GM11168 (cell line): ENCODE results near the gene IFNA8.
"Not testable (repeated sequence)": the region's sequence is repeated elsewhere in the genome, so short reads cannot be mapped to it uniquely, and the experiment has no call there.

ENCODE experiments used
- in situ Hi-C: fragments of 300-500 bp; cut with MboI; formaldehyde crosslinking; loops from one replicate; pipeline ENCODE4 v1.12.0; 2022; ENCODE audit warnings: low sequenced_read_pairs; ENCODE audit not compliant: unreplicated experiment

IFNA8 gene

GRCh38 chr9:21415493-21416267, 6.8 kb downstream of the IFNA8 start:
- in situ Hi-C loops, result no loop called here

- in situ Hi-C loops, result no loop called here
These were observed 19.3 kb downstream of the IFNA8 start for GRCh38 chr9:21428235-21428634.

GRCh38 chr9:21429191-21429590, 20.3 kb downstream of the IFNA8 start:
- in situ Hi-C loops, result no loop called here

GRCh38 chr9:21432672-21433425, 23.9 kb downstream of the IFNA8 start:
- in situ Hi-C loops, result no loop called here

GRCh38 chr9:21434202-21435014, 25.5 kb downstream of the IFNA8 start:
- in situ Hi-C loops, result no loop called here

- in situ Hi-C loops, result not testable (repeated sequence)
These were observed 26.1 kb downstream of the IFNA8 start for GRCh38 chr9:21435015-21435383.

- in situ Hi-C loops, result no loop called here
These were observed 31.2 kb downstream of the IFNA8 start, which contains the start of gene IFNA1 for GRCh38 chr9:21440139-21440538. Gene IFNA1, plus strand, starts transcription at chr9:21440439. Its CDS starts 69 bp downstream, at chr9:21440508.

- in situ Hi-C loops, result no loop called here
These were observed 35.1 kb downstream of the IFNA8 start for GRCh38 chr9:21443849-21444625.

- in situ Hi-C loops, result loop anchor here (5.0 kb wide), 1 partner anchor 122 kb away; no protein-coding TSS in a partner anchor
These were observed 40.4 kb downstream of the IFNA8 start for GRCh38 chr9:21449312-21449711.

GRCh38 chr9:21450733-21451394, 41.9 kb downstream of the IFNA8 start:
- in situ Hi-C loops, result no loop called here

GRCh38 chr9:21452681-21453080, 43.8 kb downstream of the IFNA8 start:
- in situ Hi-C loops, result no loop called here

GRCh38 chr9:21454149-21454548, 45.2 kb downstream of the IFNA8 start:
- in situ Hi-C loops, result no loop called here

- in situ Hi-C loops, result no loop called here
These were observed 46.4 kb downstream of the IFNA8 start for GRCh38 chr9:21455320-21455719.
